GM19351 (cell line): ENCODE measurements around the gene CORO6.

Experiments used
- ATAC-seq: cut with Tn5 transposase; IDR thresholded peaks from one replicate; pipeline ENCODE4 v1.9.1; 2021; ENCODE audit warnings: mild to moderate bottlenecking, moderate library complexity; ENCODE audit not compliant: unreplicated experiment

The CORO6 gene

DNA sequence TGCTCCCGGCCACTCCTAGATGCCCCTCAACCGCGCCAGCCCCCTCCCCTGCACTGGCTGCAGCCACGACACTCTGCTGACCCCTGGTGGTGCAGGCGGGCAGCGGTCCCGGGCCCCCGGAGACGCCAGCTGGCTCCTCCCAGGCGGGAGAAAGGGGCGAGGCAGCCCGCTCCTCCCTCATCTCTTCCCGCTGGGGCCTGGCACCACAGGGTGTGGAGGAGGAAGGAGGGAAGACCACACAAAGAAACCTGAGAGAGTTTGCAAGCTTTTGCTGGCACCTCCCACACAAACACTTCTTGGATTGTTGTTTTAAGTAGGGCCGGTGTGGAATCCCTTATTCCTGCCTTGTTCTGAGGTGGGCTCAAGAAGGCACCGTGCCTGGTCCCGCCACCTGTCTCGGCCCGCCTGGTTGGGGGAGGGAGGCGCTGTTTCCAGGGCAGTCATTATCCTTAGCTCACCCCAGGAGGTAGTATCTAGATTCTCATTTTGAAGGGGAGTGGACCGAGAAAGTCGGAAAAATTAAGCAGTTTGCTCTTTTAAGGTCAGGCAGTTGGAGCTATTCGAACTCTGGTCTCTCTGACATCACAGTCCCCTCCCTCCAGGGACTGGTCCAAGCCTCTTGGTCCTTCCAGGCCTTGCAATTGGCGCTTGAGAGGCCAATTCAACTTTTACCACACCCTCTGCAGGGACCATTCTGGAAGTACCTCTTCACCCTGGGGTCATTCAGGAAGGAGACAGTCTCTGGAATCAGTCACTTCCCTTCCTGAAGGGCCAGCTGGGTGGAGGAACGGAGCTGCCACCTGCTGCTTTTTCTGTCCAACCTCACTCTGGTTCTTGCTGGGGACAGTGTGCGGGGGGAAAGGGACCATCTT lies 30.7 kb downstream of the CORO6 start:
- no peak for ATAC-seq

DNA sequence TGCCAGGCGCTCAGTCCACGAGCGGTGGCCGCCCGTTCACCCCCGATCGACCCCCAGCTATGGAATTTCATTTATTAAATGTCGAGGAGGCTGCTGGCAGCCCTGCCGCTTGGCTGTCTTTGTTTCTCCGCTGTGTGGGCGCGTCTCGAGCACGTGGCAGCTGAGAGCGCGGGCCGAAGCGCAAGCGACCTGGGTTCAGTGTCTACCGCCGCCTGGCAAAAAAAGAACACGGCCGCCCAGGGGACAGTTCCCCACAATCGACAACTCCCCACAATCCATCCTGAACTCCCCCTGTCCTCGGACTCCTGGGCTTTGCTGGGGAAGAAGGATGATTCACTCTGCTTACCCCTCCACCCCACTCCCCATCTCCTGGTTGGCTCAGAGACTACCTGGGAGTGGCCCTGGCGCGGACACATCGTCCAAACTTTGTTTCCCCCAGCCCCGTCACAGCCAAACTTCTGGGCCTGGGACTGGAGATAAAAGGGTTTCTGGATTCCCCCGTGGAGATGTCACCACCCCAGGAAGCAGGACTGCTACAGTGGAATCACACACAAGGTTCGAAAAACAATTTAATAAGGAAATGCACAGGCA lies 31.5 kb downstream of the CORO6 start:
- ATAC-seq = no peak

DNA sequence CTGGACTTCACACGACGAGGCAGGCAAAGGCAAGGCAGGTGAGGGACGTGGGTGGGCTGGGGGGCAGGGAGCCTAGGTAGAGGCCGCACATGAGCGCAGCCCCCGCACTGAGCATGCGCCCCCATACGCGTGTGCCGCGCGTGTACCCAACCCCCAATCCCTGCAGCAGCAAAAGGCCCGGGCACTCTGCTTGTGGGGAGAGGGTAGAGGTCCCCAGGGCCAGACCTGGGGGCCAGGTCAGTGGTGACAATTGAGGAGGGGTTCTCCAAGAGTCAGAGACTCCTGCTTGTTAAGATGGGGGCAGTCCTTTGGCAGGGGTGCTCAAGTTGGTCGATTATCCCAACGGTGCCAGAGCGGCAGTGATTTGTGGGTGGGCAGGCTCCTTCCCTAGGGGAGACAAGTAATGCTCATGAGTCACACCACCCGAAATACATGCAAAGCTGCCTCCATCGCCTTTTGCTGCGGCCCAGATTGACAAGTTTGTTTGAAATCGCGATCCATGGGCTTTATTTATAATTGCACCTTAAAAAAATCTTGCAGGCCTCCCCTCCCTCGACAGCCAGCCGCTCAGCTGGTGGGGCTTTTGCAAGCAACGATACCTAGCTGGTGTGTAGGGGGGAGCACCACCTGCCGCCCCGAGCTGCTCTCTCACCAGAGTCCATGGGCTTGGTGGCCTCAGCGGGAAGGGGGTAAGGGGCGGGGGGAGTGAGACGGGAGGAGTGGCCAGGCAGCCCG lies 32.1 kb downstream of the CORO6 start:
- ATAC-seq = no peak

DNA sequence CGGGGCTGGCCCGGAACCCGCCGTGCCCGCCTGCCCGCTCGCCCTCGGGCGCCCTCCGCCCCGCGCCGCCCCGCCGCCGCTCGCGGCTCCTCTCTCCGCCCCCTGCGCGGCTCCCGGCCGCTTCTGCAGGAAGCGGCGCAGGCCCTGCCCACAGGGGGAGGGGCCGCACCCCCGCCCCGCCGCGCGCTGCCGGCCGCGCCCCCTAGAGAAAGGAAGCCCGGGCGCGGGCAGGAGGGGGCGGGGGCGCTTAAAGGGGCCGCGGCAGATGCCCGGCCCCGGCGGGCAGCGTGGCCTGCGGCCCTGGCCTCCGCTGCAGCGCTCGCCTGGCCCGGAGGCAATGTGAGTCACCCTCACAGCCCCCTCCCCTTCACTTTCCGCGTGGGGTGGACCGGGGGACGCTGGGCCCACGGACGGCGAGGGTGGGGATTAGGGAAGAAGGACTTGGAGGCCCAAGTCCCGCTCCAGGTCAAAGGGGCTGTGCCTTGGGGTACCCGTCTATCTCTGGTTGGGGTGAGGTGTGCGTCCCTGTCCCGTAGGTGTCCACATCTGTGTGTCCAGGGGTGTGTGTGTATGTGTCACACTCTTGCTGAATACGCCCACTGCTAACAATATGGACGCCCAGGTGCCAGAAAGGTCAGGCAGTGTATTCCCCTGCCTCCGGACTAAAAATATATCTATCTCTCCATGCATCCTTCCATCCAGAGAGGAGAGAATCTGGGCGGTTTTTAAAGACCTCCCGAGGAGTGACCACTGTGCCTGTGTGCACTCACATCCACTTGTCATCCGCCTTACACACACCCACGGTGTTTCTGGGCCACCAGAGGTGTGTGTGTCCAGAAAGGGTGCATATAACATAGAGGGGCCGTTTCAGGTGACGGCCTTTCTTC lies 32.9 kb downstream of the CORO6 start, which contains the start of gene GIT1:
Gene GIT1 (minus strand): TSS at position 125 of the 887 bp plus-strand sequence. CDS start 270 bp downstream, outside the sequence.
- ATAC-seq = peak; percentile 55

DNA sequence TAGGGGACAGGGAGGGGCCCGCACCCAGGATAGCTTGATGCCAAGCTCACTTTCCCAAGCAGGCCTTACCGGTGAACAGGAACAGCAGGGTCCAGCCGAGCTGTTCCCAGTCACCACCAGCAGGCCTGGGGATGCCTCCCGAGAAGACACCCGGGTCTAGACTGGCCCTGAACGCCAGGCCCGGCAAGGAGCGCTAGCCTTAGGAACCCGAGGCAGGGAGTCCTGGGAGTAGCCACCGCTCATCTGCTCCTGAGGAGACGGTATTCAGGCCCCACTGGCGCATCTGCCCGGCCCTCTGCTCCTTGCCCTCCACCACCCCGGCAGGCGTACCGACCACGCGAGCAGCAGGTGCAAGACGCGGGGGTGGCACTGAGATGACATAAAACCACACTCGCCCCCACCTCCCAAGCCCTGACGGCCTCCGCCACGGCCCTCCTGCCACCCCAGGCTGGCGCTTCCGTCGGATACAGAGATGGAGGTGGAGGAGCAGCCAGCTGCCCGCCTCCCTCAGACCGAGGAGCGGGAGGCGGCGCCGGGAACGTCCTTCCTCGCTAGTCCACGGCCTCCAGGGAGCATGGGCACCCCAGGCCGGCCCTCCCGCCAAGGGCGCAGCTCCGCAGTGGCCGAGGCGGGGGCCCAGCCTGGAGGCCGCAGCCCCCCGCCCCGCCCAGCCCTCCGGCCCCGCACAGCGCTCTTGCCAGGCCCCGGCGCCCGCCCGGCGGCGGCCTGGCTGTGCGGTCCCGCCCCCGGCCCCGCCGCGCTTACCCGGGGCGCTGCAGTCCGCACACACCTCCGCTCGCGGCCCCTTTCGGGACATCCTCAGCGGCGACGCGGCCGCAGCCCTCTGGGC lies 33.9 kb downstream of the CORO6 start:
- no peak for ATAC-seq

DNA sequence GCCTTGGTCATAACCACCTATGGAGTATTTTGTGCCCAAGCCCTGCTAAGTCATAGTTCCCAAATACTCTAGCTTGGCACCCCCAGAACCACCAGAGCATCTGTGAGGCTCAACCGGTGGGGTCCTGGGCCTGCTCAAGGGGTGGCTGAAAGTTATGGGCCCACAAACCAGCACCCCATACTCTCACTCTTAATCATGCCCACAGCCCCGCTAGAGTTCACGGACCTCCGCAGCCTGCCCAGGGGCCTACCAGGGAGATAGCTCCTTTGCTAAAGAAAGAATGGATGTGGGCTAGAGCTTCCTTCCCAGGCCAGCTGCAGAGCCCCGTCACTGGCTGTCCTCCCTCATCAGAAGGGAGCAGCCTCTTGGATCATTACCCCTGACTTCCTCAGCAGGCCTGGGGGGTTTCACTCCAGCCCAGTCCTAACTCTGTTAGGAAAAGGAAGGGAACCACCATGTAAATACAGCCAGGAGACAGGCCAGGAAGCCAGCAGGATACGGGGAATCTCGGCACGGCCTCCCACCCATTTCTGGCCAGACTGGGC lies 34.6 kb downstream of the CORO6 start:
- no peak for ATAC-seq

DNA sequence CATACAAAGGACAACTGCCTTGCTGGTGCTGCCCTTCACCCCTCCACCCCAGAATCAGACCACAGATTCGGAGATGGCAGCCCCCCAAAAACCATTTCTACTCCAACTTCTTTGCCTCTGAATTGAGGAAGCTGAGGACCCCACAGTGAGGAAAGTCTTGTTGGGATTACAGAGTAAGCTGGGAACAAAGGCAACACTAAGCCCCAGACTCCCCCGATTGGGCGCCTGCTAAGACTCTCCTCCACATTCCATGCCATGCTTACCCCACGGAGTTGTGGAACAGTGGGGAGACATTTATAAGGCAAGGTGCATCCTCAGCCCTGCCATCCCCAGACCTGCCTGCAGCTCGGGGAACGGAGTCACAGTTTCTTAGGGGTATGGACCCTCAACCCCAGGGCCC lies 35.1 kb downstream of the CORO6 start:
- no peak for ATAC-seq

DNA sequence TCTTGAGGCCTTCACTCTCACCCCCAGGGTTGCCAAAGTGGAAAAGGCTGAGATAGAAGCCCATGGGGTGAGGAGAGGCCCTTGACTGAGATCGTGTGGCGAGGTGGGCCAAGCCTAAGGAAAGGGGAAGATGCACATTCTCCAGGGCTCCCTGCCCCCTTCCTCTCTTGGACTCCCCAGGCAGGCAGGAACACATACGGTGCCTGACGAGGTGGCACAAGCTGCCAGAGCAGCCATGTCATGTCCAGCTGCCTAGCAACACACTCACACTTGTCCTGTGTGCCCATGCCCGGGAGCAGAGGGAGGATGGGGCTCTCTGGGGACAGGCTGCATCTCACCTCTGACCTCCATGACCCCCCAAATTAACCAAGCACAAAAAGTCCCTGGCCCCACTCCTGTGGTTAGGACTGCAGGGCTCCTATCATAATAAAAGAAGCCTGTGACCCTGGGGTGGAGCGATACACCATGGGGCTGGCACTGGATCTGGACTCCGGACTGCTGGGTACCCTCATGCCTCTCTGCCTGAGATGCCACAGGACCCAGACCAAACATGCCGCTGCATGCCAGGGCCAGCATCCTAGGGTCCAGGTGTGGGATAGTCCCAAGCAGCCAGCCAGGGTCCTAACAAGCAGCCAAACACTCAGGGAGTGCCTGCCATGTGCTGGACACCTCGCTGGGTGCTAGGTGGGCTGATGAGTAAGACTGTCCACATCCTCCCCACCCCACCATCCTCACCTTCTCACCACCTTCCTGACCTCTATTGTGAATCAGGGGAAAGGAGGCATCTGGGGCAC lies 35.8 kb downstream of the CORO6 start:
- no peak for ATAC-seq

DNA sequence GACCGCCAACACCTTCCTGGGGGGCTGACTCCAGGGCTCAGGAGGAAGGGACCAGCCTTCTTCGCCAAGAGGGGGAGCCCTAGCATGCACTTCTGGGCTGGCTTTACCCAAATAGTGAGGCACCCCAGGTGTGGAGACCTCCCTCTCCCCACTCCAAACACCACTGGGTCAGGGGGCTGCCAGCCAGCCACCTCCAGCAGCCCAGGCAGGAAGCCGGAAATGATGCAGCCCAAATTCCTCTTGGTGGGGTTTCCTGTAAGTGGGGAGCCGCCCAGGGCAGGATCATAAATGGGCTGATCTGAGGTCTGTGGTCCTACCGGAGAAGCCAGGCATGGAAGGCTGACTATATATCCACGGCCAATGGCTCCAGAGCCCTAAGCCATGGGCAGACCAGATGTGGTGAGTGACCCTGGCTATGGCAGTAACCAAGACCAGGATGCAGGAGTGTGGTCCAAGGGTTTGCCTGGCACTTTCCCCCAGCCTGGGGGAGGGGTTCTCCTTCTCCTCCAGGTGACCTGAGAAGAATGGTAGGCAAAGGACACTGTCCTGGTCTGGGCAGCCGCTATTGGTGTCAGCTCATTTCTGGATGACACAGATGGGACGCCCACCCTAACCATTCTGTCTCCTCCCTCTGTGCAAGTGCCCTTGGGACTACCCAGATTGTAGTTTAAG lies 37.5 kb downstream of the CORO6 start:
- ATAC-seq = no peak

DNA sequence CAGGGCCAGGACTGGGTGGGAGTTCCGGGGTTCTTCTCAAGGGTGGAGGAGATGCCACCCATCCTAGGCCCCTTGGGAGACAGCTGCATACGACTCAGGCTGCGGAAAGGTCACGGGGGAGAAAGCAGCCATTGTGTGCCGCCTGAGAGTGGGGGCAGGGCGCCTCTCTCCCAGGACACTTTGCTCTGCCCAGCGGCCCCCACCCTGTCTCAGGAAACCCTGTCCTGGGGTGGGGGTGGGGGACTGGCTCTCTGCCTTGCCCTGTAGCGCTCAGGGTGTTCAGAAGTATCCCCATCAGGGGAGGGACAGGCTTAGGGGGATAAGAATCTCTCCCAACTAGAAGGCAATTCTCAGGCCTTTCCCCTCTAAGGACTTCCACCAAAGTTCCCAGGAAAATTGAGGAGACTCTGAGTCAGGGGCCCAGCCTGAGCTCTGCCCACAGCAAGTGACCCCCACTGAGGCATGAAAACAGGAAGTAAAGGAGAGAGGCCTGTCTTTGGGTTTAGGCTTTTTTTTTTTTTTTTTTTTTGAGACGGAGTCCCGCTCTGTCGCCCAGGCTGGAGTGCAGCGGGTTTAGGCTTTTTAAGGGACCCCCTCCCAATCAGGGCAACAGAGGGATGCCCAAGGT lies 38.1 kb downstream of the CORO6 start:
- ATAC-seq = no peak

DNA sequence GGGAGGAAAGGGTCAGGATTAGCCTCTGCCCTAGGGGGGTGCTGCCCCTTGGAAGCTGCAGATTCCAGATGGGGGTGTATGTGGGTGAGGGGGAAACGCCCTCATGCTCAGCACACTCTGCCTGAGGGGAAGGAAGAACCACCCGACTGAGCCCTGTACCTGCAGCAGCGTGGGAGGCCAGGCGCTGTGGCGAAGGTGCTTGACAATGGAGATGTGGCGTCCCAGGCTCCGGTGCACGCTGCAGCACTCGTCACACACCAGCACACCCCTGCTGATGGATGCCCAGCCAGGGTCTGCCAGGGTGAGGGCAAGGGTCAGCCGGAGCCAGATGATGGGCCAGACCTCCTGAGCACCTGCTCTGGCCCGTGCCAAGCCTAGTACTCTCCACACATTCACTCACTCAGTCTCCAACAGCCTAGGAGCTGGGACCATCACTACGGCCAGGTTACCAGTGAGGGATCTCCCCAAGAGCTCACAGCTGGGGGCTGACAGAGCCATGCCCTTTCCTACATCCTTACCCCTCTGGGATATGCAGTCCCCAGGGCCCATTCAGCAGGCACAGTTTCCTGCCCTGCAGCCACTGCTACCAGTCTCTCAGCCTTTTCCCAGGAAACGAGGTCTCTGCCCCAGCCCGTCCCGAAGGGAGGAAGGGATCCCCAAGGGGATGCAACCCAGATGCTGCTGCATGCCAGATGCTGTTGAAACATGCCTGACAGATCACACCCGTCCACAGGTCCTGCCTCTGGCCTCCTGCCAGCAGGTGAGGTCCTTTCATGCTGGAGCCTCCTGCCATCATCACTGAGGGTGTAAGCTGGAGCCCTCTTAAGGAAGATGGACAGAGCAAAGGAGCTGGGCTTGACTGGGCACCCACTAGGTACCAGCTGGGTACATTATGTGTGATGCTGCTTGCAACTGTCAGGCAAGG lies 39.1 kb downstream of the CORO6 start:
- no peak for ATAC-seq

DNA sequence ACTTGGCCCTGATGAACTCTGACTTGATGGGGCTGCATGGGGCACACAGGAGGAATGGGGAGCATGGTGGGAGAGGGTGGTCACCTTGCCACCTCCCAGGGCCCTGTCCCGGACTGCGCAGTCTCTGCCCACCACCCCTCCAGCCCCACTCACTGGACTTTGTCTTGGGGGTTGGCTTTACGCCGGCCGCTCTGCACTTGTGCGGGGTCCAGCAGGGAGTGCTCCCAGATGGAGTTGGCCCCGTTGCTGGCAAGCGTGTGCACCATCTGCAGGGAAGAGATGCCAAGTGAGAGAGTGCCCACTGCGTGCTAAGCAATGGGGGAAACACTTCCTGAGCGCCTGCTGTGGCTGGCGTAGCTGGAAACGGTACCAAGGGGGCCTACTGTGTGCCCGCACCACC lies 39.9 kb downstream of the CORO6 start:
- no peak for ATAC-seq

DNA sequence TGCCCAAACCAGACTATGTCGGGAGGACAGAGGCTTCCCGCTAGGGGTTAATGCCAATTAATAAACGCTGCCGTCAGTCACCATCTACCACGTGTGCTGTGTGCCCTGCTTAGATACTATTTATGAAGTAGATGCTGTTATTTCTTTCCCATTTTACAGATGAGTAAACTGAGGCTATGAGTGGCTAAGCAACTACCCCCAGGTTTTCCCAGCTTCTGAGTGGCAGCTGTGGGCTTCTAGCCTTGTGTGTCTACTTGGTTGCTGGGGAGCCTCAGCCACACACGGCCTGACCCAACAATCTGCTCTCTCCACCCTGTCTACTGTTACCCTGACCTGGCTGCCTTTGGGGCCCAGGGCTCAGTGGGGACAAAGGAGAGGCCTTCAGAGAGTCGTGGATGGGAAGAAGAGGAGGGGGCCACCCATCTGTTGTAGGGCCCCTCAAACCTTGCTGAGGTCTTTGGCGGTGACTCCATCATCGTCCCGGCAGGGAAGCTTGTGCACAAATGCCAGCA lies 40.4 kb downstream of the CORO6 start:
- no peak for ATAC-seq

DNA sequence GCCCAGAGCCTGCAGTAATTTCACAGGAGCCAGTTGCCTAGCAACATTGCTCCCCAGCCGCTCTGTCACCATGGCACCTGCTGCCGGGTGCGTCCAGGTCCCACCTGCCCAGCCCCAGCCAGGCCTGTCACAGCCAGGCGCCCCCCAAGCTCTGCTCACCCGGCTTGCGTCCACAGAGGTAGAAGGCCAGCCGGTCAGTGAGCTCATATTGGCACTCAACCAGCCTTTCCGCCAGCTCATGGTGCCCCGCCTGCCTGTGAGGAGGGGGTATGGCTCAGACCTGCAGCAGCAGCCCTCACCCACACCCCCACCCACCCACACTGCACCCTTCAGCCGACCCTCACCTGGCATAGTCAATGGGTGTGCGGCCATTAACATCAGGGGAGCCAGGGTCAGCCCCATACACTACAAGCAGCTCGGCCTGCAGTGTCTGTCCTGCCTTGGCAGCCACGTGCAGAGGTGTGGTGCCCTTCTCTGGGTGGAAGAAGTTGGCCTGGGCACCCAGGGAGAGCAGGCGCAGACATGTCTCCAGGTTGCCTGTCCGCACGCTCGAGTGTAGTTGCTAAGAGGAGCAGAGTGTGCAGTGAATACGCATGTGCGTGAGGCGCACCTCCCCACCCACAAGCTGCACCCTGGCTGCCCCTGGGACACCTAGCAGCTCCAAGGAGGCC lies 41.0 kb downstream of the CORO6 start:
- ATAC-seq = no peak

DNA sequence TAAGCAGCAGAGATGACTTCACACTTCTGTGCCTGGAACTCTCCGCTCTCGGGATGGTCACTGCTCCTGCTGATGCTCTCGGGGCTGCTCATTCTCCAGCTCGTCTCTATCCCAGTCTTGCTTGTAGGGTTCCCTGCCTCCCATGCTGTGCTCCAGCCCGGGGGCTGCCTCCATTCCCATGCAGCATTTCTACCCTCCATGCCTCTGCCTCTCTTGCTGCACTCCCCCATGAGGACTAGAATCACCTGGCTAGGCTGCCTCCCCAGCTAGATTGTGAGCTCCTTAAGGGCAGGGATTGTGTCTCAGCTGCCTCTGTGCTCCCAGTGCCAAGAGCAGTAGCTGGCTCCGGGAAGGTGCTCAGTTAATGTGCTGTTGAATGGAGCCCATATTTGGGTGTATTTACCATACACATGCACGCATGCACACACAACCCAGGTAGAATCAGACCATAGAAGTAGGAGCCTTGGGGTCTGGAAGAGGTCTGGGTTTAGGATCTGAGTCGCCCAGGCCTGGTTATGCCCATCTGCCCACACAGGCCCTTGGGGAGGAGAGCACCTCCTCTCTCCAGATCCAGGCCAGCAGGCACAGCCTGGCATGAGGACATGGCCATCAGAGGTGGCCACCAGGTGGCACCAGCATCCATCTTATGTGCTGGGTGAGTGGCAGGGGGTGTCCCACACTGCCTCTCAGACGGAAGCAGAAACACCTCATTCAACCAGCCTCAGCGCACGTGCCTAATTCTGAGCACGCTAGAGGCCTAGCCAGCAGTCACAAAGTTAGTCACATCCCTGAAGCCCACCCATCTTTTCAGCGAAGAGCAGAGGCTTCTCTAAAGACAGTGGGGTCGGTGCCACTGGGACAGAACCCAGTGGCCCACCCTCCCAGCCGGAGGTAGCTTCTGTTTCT lies 42.6 kb downstream of the CORO6 start:
- no peak for ATAC-seq
